Measurements from ENCODE around the gene TBRG1.

The TBRG1 gene

DNA sequence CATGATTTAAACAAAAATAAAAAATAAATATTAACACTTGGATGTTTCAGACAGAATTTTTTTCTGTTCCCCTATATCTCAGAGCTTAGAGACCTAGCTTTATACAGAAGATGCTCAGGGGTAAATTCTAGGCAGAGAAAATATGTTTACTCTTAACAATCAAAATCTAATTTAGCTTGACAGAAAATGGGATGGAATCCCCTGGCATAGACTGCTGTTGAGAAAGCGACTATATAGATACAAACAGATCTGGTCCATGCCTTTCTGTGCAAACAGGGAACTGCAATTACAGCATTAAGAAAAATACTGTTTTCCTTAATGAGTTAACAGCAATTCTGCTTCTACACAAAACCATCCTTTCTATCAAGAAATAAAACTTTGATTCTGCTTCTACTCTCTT is 36.3 kb downstream of the TBRG1 start:
- no peak for DNase-seq (ENCODE audit: low read depth in 2 of 2, low spot score in 1 of 2)

DNA sequence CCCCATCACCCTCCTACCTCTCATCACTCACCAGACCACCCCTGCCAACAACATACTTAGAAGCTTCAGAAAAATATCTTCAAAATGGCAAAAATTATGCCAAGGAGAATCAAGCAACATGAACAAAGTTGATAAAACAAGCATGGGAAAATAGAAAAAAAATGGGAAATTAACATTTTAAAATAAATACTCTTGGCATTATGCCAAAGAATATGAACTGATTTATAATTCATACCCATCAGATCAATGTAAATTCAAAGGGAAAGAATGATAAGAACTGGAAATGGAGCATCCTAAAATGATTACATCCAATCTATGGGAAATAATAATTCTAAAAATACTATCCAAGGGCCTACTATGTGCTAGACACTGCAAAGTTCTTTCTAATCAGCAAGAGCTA is 38.9 kb downstream of the TBRG1 start:
- no peak for DNase-seq (ENCODE audit: low read depth in 2 of 2, low spot score in 1 of 2)

DNA sequence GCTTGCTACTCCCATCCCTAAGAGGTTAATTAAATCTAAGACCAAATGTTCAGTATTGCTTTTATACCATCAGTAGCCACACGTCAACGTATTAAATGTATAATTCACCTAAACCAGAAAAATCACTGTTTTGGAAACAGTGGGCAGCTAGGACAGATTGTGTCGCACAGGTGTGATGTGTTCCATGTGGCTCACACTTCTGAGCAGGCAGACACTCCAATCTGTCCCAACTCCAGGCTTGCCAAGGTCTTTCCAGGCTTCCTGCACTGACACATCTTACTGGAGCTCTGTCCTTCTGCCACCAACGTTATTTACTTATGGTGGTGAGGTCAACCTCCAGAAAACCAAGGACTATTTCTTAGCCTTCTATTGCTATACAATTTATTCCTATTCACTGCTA is 39.4 kb downstream of the TBRG1 start:
- no peak for DNase-seq (ENCODE audit: low read depth in 2 of 2, low spot score in 1 of 2)

DNA sequence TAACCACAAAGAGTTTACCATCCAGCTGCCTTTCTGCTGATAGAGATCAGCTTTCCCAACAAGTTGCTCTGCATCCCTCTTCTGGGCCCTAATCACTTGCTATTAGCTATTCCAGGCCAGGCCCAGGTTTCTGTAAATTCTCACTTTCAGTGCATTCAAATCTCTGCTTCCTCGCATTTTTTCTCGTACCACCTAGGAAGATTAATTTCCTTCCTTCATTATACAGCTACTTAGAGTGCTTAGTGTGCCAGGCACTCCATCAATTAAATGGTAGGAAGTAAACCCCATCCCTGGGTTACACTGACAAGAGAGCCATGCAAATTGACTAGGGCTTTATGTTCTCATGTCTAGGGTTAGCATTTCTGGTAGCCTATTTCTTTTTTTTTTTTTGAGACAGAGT is 41.2 kb downstream of the TBRG1 start:
- no peak for DNase-seq (ENCODE audit: low read depth in 2 of 2, low spot score in 1 of 2)

DNA sequence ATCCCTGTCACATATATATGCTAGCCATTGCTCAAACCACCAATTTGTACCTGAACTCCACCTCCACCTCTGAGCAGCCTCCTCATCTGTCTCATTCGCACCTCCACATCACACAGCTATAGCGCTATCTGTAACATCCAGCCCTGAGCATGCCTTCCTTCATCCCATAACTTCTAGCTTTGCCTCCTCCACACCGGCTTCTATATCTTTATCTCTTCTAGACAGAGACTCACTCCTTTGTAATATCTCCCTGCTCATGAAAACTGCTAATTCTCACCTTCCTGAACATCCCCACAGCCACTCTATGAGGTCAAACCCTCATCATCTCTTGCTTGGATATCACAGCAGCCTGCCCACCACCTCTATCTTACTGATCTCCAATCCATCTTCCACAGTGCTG is 44.9 kb downstream of the TBRG1 start:
- no peak for DNase-seq (ENCODE audit: low read depth in 2 of 2, low spot score in 1 of 2)

DNA sequence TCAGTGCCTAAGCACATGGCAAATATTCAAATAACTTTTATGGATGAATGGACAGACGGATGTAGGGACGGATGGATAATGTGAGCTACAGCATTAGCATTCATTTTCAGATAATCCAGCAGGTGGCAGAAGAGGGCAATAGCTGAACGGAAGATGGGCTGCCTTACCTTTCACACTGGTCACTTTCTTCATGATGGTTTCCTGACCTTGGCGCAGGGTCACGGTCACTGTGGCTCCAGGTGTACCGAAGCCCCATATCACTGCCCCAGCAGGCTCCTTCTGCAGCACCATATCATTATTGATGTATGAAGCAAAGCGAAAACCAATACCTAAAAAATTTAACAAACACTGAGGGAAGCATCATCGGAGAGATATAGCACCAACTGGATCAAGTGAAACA is 46.5 kb downstream of the TBRG1 start:
- DNase-seq (ENCODE audit: low read depth in 2 of 2, low spot score in 1 of 2): no peak

DNA sequence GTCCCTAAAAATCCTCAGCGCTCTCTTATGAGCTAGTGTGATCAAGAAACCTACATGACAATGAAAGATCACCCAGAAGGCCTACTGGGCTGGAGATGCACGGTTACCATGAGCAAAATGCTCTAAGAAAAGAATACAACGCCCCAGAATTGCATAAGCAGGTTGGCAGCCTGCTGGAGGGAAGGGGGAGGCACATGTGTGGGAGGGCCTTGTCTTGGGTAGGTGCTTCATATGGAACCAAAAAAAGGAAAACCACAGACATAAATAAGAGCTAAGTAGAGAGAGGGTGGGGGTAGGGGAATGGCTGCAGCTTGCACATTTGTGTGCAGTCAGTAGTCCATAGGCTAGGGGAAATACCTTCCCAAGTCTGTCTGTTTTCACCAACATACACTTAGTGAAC is 48.1 kb downstream of the TBRG1 start:
- DNase-seq (ENCODE audit: low read depth in 2 of 2, low spot score in 1 of 2): no peak

DNA sequence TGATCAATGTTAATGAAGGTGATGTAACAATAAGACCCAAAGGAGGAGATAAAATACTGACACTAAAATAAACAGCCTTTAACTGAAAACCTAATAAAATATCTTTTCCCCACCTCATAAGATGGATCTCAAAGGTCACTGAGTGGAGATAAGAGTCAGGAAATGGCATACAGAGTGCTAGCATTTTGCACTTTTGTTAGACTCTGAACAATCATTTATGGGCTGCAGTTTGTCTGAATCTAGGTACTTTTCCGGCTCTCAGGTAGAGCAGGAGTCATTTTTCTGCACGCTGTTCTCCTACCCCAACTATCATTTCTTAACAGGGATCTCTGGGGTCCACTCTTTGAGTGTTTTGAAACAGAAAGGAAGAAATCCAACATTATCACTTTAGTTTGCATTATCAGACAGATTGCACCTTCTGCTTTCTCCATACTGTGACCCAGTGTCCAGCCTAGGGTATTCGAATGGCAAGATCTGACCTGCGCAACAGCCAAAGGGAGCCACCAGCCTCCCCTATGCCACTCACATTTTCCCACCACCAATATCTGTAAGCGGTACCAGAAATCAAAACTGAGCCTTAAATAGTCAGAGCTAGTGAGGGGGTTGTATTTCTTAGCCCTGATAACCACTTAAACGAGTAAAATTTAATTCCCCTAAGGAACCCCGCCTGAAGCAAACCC is 50.0 kb downstream of the TBRG1 start:
- DNase-seq (ENCODE audit: low read depth in 2 of 2, low spot score in 1 of 2): no peak

DNA sequence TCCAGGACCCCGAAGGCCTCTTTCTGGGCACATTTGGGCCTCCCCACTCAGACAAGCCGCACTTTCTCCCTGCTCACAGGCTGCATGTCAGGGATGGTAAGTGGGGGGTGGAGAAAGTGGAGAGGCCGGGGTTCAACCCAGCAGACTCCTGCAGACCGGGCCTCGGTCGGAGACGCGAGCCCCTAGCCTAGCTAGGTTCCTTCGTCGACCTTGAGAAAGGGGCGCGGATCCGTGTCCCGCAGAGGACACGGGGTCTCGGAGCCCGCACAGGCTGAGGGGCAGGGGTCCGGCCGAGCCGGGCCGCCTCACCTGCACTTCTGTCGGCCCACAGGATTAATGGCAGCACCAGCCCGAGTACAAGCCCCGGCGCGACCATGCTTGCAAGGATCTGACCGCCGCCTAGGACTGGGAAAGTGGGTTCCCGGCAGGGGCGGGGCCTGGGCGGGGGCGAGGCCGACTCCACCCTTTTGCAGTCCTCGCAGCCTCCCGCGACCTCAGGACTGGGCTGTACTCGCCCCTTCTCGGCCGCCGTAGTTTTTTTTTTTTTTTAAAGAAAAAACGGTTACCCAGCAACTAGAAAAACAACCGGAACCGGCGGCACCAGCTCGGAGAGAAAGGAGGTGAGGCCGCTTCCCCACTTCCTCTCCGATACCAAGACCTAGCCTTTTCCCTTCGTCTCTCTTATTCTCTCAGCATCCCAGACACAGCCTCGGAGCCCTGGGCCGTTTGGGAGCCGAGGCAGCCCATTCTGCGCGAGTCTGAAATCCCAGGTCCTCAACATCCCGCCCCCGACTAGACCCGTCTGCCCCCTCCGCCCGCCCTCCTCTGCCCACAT is 50.9 kb downstream of the TBRG1 start, which contains the start of the genes SIAE and SPA17:
TSS of gene SIAE (minus strand) at position 407 of the 835 bp plus-strand sequence. CDS start at position 376, 31 bp downstream.
TSS of gene SPA17 (plus strand) at position 572 of the 835 bp plus-strand sequence. CDS start 1,361 bp downstream, outside the sequence.
- DNase-seq (ENCODE audit: low read depth in 2 of 2, low spot score in 1 of 2): peak; percentile 53 to 67

DNA sequence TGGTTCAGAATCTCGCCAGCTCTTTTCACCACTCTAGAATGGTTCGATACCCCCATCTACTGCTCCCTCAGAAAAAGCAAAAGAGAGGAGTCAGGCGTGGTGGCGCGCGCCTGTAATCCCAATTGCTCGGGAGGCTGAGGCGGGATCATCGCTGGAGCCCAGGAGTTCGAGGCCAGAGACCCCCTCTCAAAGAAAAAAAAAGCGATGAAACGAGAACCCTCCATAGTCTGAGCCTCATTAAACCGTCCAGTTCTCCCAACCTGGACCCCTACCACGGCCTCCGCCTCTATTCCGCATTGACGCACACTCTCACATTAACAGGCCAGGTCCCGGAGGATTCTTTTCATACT is 51.5 kb downstream of the TBRG1 start:
- no peak for DNase-seq (ENCODE audit: low read depth in 2 of 2, low spot score in 1 of 2)

DNA sequence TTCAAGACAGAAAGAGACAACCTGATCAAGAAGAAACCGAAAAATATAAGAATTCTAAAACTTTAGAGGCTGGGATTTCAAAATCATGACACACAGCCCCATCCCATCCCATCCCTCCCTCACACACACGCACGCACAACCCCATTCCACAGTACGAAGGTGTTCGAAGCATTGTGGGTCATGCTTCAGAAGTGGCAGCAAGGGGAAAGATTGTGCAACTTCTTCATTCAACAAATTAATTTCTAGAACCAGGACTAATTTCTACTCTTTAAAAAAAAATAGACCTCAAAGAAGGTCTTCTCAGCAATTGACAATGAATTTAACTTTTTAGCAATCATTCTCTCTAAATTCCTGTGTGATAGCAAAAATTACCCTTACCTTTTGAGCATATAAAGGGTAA is 51.9 kb downstream of the TBRG1 start:
- DNase-seq (ENCODE audit: low read depth in 2 of 2, low spot score in 1 of 2): no peak

DNA sequence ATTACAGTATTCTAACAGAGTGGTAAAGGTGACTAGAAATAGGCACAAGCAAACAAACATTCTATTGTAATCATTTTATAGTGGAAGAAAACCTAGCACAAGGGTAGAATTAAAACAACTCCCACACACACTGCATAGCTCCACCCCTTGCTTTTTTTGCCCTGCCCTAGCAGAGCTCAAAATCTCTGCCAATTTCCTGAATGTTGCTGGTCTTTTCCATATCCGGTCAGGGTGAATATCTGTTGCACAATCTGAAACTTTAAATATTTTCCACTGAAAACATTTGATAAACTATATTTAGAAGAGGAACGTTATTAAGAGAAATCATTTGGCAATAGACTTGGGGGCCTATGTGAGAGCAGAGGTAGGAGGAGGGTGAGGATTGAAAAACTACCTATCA is 53.7 kb downstream of the TBRG1 start:
- no peak for DNase-seq (ENCODE audit: low read depth in 2 of 2, low spot score in 1 of 2)

DNA sequence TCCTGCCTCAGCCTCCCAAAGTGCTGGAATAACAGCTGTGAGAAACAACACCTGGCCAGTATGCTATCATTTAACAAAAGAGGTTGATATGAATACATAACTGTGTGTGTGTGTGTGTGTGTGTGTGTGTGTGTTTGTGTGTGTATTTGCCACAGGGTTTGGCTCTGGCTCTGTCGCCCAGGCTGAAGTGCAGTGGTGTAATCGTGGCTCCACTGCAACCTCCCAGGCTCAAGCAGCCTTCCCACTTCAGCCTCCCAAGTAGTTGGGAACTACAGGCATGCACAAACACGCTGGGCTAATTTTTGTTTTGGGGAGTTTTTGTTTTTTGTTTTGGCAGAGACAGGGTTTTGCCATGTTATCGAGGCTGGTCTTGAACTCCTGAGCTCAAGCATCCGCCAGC is 55.8 kb downstream of the TBRG1 start:
- DNase-seq (ENCODE audit: low read depth in 2 of 2, low spot score in 1 of 2): no peak

DNA sequence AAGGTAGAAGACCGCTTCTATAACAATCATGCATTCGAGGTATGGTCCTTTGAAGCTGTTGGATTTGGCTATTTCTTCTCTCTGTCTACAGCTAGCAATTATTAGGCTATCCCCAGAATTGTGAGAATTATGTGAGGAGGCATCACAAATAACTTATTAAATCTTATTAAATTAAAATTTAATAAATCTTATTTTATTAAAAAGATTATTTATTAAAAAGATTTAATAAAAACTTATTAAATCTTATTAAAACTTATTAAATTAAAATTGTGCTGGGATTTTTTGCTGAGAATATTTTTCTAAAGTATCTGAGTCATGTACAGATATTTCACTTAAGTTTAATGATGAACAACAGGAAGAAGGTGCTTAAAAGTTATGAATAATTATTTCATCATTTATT is 58.8 kb downstream of the TBRG1 start:
- no peak for DNase-seq (ENCODE audit: low read depth in 2 of 2, low spot score in 1 of 2)

DNA sequence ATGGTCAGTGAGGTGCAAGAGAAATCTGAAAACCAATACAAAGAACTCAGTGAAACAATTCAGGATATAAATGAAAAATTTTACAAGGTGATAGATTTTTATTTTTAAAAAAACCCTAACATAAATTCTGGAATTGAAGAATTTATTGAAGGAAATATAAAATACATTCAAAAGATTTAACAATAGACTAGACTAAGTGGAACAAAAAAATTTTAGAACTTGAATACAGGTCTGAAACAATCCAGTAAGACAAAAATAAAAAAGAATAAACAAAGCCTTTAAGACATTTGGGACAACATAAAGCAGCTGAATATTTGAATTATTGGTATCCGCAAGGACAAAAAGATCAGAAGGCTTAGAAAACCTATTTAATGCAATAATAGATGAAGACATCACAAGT is 59.8 kb downstream of the TBRG1 start:
- DNase-seq (ENCODE audit: low read depth in 2 of 2, low spot score in 1 of 2): no peak
